Activated CD4-positive, CD25-positive, alpha-beta regulatory T cell treated with anti-CD3 and anti-CD28 coated beads, Interleukin-2, amount 50 U/mL, for 16 hours (primary cell): ENCODE measurements around the gene GPRC5B.
A peak's percentile ranks its signal among the peaks of the same experiment; 100 is the strongest.

Experiments used
- DNase-seq: peaks from one replicate; pipeline ENCODE4 v3.0.0-alpha.2; 2020; ENCODE audit warnings: low read depth, low spot score

The GPRC5B gene

DNA sequence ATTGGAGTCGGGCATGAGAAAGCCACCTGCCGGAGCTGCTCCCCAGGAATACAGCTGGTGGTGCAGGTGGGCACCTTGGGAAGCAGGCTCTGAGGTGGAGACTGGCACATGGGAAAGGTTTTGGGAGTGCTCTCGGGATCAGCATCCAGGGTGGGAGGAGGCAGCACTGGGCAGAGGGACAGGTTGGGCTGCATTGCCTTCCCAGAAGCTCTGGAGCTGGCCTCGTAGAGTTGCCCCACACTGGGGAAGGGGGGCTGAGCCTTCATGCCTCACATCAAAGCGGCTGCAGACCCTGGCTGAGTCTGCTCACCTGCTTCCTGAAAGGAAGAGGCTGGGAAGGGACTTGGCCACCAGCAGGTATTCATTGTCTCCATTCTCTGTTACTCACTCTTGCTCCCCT lies 13.5 kb upstream of the GPRC5B start:
- DNase-seq, result no peak

DNA sequence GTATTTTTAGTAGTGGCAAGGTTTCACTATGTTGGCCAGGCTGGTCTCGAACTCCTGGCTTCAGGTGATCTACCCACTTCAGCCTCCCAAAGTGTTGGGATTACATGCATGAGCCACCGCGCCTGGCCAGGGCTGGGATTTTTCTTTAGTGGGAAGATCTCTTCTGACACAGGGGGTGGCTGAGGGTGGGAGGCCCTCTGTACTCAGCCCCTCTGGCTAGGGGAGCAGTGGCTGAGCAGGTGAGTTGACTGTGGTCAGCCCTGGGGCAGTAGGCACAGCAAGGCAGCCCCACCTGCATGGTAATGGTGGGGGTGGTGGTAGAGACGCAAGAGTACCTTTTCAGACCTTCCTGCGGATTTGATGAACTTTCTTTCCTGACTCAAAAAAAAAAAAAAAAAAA lies 12.3 kb upstream of the GPRC5B start:
- no peak for DNase-seq

DNA sequence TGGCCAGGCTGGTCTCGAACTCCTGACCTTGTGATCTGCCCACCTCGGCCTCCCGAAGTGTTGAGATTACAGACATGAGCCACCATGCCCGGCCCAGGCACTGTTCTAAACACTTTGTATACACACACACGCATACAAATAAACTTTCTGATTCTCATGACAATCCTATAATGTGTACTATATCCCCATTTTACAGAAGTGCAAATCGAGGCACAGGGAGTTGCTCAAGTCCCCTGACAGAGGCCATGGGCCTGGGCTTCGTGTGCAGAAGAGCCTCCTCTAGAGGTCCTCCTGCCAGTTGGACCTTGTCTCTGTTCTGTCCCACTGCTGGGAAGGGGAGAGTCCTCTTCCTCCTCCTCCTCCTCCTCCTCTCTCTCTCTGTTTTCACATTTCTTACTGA lies 9.9 kb upstream of the GPRC5B start:
- no peak for DNase-seq

DNA sequence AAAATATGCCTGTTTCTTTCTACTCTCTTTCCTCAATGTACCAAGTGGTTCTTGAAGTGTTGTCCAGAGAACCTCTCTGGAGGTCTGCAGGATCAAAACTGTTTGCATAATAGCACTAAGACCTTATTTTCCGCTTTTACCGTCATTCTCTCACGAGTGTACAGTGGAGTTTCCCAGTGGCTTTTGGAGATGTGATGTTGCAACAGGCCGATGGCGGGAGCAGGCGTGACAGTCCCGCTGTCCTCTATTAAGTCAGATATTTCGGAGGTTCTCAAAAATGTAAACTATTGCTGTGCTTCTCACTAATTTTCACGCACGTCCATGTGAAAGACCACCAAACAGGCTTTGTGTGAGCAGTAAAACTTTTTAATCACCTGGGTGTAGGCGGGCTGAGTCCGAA lies 8.3 kb upstream of the GPRC5B start:
- DNase-seq, result no peak

DNA sequence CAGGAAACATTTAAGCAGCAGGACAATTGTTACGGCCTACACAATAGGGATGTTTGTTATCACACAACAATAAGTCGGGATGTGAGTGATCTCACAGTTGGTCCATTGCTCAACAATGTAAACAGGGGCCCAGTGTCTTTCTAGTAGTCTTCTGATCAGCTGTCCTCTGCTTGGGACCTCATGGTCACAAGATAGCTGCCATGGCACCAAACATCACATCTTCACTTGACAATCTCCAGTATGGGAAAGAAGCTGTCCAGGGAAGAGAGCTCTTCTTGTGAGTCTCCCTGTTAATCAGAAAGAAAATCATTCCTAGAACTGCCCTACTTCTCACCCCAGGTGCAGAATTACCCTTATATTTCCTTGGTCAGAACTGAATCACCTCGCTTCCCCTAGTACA lies 6.3 kb upstream of the GPRC5B start:
- DNase-seq, result no peak

DNA sequence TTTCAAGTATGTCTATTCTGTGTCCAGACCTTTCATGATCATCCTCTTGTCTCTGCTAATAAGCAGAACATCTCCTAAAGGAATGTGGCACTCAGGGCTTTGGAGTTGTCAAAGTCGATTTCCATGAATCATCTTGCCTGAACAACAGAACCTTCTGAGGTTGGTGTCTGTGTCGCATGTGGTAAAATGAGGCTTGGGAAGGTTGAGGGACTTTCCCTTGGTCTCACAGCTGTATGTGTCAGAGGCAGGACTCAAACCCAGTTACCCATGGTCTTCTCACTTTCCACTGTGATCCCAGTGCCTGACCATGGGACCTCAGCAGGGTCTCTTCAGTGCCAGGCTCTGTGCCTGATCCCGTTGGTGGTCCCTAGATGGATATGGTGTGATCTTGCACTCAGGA lies 4.2 kb upstream of the GPRC5B start:
- no peak for DNase-seq

DNA sequence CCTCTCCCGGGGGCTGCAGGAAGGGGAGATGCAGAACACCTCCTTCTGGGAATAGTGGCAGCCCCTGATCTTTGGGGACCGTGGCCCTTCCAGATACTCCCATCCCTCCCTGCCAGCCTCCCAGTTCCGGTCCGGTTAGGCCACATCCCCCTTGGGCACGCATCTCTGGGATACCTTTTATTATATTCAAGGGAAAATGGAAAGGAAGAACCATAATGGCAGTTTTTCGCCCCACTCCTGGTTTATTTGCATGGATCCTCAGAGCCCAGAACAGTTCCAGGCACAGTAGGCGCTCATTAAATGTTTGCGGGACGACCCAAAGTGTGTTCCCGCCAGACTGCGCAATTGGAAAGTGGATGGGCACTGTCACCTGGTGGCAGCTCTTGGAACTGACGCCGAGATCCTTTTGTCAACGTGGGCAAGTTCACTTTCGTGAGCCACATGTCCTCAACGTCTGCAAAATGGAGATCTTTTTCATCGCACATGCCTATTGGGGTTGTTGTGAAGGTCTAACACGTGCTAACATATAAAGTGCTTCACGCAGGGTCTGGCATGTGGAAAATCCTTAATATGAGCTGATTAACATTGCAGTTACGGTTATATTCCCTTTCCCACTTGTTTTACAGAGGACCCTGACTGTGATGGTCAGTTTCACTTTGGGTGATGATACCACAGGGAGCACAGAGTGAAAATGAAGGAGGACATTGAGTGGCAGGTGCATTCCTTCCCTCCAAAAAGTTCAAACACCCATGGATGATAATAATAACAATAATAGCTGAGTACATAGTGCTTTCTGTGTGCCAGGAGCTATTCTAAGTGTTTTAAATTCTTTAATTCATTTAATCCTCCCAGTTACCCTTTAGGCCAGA lies 1.7 kb upstream of the GPRC5B start:
- peak; percentile 50 for DNase-seq

DNA sequence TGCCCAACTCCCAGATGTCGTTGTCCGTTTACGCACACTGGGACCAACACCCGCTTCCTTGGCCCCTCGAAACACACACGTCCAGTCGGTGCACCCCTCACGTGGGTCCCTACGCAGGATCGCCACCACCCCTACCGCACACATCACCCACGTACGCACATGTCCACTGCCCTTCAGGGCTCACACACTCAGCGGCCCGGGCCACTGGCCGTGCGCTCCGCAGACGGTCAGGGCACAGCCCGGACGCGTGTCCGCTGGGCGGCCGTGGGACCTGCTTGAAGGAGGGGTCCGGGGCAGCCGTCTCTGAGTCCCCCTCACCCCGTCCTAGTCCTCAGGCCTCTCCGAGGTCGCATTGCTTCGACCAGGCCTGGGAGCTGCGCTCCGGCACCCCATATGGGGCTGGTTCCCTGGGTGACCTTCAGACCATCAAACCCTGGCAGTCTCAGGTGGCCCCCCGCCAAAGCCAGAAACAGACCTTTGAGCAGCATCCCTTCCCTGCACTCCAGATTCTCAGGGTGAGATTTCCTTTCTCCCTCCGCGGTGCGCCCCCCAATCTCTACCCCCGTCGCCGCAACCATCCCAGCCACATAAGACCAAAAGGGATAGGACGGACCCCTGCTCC lies 914 bp upstream of the GPRC5B start:
- no peak for DNase-seq

DNA sequence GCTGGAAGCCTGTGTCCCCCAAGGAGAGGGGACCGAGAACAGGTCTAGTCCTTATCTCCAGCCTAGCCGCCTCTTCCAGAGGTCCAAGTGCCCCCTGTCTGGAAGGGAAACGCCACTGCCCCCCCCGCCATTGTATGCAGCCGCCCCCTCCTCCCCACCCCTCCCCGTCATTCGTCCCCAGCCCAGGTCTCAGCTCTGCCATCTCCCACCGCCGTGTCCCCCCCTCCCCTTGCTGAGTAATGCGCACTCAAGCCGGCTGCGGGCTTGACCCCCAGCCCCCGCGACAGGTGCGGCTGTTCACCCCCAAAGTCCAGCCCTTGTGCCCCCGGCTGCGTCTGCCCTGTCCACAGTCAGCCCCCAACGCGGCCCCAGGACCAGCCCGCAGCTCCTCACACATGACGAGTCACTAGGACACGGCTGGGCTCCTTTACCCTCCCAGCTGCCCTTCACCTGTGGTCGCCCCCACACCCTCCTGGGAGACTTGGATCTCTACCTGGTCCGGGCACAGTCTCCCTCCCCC lies 622 bp downstream of the GPRC5B start:
- no peak for DNase-seq

DNA sequence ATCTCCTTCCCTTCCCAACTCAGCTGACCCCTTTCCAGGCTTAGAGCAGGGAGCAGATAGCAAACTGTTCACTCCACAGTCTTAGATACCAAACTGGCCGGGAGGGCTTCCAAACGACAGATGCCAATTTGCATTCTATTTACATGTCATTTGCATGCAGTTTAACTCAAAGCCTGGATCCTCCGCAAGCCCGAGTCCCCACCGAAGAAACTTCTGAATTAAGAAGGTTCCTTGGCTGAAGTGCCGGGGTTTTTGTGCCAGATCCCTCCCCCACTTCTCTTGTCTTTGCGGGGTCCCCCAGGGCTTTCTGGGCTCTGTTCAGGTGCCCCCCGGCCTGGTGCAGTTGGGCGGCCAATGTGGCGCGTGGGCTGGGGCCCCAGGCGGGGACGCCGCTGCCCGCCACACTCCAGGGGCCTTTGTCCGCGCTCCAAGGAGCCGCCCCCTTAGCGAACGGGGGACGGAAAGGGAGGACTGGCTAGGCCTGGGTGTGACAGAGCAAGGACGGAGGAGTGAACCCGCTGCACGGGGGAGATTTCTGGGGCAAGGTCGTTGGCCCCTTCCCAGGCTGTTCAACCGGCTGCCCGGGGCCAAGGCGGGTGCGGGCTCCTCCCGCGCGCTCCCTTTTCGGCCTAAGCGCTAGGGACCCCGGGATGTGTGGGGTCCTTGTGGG lies 1.2 kb downstream of the GPRC5B start:
- no peak for DNase-seq

DNA sequence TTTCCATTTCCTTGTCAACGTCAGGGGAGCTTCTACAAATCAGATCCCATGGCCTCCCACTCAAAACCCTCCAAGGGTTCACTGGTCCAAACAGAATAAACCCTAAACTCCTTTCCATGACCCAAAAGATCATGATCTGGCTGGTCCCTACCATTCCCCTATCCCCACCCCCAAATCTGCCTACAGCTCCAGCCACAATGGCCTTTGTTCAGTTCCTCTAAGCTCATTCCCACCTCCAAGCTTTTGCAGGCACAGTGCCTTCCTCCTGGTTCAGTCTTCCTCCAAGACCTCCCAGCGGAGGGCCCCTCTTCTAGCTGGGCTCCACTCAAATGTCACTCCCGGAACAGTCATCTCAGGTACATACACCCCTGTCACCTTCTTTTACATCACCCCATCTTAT lies 2.0 kb downstream of the GPRC5B start:
- no peak for DNase-seq

DNA sequence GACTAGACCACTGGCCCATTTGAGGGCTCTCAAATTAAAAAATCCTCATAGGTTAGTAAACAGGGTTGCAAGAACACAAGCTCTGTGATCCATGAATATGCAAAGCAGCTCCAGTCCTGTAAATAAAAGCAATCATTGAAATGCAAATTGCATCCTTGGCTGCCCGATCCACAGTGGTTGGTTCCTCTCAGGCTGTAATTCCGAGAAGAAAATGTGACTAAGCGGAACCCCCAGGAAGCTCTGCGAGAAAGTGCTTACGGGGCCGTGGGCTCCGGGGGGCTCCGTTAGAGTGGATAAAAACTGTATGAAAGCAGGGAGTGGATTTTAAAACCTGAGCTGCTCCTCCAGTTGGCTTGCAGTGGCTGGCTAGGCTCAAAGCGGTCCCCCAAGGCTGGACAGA lies 2.5 kb downstream of the GPRC5B start:
- no peak for DNase-seq

DNA sequence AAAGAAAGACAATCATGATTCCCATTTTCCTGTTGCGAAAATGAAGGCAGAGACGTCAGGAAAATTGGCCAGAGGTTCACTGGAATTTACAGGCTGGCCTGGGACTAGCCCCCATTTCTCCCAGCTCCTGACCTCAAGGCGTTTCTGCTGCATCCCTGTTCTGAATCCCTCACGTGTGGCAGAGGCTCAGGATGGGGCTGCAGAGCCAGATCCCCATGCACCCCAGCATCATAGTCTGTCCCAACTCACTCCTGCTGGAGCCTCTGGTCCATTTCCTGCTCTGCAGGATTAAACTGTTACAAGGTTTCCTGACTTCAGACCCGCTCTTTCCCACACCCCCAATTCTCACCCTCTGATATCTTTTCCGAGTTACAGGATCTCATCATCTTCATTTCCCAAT lies 2.9 kb downstream of the GPRC5B start:
- DNase-seq, result no peak

DNA sequence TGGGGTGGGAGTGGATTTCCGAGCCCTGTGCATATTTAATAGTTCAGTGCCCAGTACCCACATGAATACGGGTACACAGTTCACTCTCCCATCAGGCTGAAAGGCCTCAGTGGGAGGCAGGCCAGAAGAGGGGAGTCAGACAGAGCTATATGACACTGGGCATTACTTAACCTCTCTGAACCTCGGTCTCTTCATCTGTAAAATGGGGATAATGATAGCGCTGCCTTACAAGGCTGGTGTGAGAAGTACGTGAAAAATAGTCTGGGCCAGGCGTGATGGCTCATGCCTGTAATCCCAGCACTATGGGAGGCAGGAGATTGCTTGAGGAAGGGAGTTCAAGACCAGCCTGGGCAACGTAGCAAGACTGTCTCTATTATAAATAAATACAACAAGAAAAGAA lies 3.6 kb downstream of the GPRC5B start:
- no peak for DNase-seq

DNA sequence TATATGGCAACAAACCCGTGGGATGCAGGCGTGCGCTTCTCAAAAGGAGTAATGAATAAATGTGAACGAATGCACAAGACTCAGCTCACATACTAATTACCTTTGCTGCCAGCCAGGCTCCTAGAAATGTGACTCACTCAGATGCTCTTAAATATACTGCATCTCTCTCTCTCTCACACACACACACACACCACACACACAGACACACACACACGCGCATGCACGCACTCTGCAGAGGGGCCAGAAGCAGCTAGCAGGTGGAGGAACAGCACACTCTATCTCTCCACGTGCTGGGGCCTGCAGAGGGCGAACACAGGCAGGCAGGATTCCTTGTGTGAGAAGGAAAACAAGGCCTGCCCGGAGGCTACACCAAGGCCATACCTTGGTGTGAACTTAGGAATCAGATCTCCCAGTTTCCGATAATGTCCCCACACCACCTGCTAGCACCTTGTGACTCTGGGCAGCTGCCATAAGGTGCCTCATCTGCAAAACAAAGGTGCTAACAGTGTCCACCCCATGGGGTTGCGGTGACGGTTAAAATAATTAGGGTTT lies 5.3 kb downstream of the GPRC5B start:
- DNase-seq, result no peak

DNA sequence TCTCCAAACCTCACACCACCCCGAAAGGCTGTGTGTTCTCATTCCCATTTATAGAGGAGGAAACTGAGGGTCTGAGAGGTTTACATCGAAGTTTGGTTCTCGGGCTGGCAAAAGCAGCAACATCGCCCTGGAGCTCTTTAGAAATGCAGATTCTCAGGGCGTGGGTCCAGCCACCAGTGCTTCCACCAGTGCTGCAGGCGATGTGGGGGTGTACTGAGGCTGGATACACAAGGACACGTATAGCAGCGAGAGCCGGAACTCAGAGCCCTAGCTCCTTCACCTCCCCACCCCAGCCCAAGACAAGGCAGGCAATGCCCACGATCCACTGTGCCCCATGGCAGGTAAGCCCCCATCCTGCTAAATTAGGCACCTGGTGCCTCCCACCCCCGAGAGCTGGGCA lies 5.9 kb downstream of the GPRC5B start:
- no peak for DNase-seq

DNA sequence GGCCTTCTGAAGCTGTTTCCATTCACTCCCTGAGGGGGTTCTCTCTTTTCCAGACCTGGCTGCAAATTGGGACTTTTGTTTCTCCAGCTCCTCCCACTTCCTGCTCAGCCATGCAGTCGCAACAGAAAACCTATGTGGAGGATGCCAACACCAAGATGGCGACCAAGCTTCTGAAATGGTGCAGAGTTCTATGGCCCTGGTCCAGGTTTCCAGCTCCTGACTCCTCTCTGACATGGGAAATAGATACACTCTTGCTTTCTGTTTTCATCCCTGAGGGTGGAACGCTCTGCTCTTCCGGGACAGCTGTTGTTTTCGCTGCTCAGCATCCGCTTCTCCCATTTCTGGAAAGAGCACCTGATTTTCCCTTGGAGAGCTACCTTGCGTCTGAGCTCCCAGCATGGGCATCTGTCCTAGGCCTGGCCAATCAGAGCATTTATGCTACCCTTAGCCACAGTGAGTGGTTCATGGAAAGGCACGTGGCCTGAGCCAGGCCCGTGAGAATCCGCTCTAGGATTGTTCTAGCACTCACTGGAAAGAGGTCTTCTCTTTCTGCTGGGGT lies 8.1 kb downstream of the GPRC5B start:
- DNase-seq, result no peak

DNA sequence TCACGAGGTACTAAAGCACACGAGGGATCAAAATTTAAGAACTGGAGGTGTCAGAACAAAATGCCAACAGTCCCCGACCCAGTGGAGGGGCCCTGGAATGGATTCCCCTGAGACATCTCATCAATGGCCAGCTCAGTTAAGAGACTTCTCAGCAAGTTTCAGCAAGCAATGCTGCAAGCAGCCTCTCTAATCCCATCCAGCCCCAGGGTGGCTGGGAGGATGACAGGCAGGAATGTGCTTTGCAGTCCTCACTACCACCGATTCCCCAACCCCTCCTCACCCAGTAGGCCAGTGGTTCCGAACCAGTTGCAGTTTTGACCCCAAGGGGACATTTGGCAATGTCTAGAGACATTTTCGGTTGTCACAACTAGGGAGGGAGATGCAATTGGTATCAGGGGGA lies 8.7 kb downstream of the GPRC5B start:
- no peak for DNase-seq

DNA sequence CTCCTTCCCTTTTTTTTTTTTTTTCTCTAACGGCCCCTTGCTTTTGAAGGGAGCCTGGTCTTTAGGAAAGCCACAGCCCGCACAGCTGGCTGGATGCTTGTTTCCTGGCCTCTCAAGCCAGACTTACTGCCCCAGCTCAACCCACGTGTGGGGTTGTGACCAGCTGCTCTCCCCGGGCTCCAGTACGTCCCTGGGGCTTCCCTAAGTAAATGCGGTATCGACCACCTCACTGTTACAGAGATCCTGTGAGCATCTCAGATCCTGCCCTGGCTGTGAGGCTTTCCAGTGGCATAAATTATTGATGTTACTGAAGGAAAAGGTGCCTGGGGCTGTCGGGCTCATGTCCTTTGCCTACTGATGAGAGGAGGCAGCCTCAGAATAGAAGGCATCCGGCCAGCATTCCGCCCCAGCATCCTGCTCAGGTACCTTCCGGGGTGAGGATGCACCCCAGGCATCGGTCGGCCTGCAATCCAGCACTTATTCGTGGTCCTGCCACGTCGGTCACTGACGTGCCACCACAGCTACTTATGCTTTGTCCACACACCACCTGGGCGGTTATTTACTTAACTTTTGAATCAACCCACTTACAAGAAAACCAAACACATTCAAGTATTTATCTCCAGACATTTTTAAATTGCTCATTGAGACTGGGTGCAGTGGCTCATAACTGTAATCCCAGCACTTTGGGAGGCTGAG lies 9.6 kb downstream of the GPRC5B start:
- DNase-seq, result no peak

DNA sequence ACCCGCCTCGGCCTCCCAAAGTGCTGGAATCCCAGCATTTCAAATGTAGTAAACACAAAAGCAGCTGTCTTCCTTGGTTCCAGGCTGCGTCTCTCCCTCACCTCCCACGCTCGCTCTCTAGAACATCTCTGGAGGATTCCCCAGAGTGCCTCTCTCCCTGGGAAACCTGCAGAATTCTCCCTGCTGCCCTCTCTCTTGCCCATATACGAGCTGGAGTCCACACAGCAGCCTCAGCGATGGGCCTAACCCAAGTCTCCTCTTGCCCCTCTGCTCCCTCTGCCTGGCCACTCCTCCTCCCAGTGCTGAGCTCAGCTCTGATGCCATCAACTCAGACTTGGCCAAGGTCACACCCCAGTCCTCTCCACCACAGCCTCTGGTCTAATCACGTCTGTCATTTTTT lies 10.6 kb downstream of the GPRC5B start:
- no peak for DNase-seq

DNA sequence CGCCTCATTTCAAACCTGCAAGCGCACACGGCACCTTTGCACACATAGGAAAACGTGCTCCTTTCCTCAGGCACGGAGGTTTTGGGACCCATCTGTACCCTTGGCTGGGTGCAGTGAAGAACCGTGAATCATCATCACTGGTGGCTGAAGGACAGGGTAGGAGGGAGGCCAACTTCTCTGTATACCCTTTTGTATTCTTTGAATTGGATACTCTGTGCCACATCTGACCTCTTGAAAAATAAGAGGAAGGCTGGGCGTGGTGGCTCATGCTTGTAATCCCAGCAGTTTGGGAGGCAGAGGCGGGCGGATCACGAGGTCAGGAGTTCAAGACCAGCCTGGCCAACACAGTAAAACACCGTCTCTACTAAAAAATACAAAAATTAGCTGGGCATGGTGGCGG lies 11.7 kb downstream of the GPRC5B start:
- no peak for DNase-seq
